GM20000 (cell line): ENCODE measurements around the gene RSPH1.

Experiments used
- DNase-seq: peaks from one replicate; pipeline ENCODE4 v3.0.0; 2012; ENCODE audit warnings: low spot score
- CTCF ChIP-seq: IDR thresholded peaks from 2 replicates; pipeline ENCODE4 v1.5.1; 2012; ENCODE audit warnings: mild to moderate bottlenecking, control low read depth; ENCODE audit errors: extremely low read depth, missing control alignments

The RSPH1 gene

GRCh38 chr21:42541618-42542017 lies 45.6 kb upstream of the RSPH1 start:
- DNase-seq = no peak
- TF ChIP-seq CTCF = no peak

- DNase-seq = no peak
- no peak for TF ChIP-seq CTCF
Measured at GRCh38 chr21:42541174-42541573, 45.1 kb upstream of the RSPH1 start.

GRCh38 chr21:42540396-42540795 lies 44.4 kb upstream of the RSPH1 start:
- DNase-seq = no peak
- TF ChIP-seq CTCF = no peak

GRCh38 chr21:42539931-42540343 lies 43.9 kb upstream of the RSPH1 start:
- TF ChIP-seq CTCF = no peak
- DNase-seq = no peak

GRCh38 chr21:42539342-42539741 lies 43.3 kb upstream of the RSPH1 start:
- TF ChIP-seq CTCF = no peak
- no peak for DNase-seq

GRCh38 chr21:42538479-42539275 lies 42.7 kb upstream of the RSPH1 start:
- TF ChIP-seq CTCF = no peak
- DNase-seq = no peak

- peak; percentile 58 for TF ChIP-seq CTCF
- peak; percentile 65 for DNase-seq
Measured at GRCh38 chr21:42537106-42537742, 41.2 kb upstream of the RSPH1 start.
